ENCODE data around the gene FAM8A1.

FAM8A1 gene

DNA sequence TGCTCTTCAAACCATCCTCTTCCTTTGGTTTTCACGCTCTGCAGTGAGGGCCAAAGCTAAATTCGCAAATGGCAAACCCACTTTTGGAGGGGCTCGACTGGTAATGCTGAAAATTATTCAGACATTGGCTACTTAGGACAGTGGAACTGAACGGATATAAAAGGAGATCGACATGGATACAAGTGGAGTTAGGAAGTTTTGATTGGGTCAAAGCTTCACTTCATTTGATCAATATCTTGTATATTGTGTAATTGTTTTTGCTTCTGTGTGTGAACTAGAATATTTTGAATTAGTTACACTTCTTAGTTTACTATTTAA is 1.2 kb downstream of the FAM8A1 start:
- DNase-seq (ENCODE audit: low spot score) = no peak

GRCh38 chr6:17602888-17603287 is 2.8 kb downstream of the FAM8A1 start:
- DNase-seq (ENCODE audit: low spot score) = no peak

- DNase-seq (ENCODE audit: low spot score) = no peak
These were observed 6.5 kb downstream of the FAM8A1 start for GRCh38 chr6:17606606-17607005.

GRCh38 chr6:17610835-17611234 is 10.7 kb downstream of the FAM8A1 start:
- DNase-seq (ENCODE audit: low spot score) = no peak

DNA sequence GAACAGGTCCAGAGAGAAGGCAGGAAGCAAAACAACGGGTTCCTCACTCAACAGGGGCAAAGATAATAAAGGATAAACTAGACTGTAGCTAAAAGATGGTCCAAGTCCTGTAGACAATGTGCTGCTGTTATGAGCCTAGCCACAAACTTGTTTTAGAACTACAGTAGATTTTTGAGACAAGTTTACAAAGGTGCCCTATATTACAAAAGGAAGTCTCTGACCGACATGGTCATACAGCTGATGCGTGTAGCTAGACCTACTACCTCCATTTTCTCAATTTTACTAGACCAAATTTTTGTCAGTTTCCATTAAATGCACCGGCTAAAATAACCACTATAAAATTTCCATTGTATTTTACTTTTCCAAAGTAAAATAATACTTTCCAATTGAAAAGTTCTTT is 11.9 kb downstream of the FAM8A1 start:
- no peak for DNase-seq (ENCODE audit: low spot score)

GRCh38 chr6:17615794-17616193 is 15.7 kb downstream of the FAM8A1 start:
- no peak for DNase-seq (ENCODE audit: low spot score)

GRCh38 chr6:17621003-17621402 is 20.9 kb downstream of the FAM8A1 start:
- DNase-seq (ENCODE audit: low spot score) = no peak

DNA sequence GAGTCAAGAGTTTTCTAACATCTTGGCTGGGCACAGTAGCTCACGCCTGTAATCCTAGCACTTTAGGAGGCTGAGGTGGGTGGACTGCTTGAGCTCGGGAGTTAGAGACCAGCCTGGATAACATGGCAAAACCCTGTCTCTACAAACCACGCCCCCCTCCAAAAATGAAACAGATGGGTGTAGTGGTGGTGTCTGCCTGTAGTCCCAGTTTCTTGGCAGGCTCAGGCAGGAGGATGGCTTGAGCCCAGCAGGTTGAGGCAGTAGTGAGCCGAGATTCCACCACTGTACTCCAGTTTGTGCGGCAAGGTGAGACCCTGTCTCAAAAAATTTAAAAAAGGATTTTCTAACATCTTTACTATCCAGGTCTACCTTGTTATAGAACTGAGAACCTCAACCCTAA is 22.0 kb downstream of the FAM8A1 start:
- no peak for DNase-seq (ENCODE audit: low spot score)

DNA sequence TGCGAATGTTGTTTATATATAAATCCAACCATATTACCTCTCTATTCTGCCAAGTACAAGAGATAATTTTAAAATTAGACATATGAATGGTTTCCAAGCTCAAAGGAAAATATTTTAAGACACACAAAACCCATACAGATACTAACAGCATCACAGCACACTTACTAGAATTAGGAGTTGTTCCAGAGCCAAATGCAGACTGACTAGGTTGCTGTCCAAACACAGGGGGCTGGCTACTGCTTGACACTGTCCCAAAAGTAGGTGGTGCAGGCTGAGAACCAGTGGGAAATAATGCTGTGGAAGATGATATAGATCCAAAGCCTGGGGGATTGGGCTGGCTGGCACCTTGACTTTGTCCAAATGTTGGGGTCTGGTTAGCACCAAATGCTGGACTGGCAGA is 24.3 kb downstream of the FAM8A1 start:
- no peak for DNase-seq (ENCODE audit: low spot score)

- DNase-seq (ENCODE audit: low spot score) = no peak
These were observed 28.8 kb downstream of the FAM8A1 start for GRCh38 chr6:17628873-17629272.

- DNase-seq (ENCODE audit: low spot score) = no peak
These were observed 29.9 kb downstream of the FAM8A1 start for GRCh38 chr6:17629824-17630510.

- DNase-seq (ENCODE audit: low spot score) = no peak
These were observed 30.5 kb downstream of the FAM8A1 start for GRCh38 chr6:17630511-17631073.

DNA sequence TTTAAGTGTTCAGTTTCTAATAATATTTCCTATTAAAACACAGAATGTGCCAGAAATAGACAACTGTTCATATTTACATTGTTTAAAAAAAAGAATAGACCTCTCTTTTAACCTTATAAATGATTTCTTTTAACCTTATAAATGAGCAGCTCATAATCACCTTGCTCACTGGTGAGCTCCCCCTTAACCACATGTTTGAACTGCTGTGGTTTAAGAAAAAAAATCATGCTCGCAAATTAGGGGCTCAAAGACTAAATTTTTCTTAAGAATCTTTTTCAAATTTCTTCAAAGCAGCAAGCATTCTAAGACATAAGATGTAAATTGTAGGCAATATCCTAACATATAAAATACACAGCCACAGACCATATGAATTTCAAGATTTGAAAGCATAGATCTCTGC is 32.8 kb downstream of the FAM8A1 start:
- DNase-seq (ENCODE audit: low spot score) = no peak

GRCh38 chr6:17633465-17634188 is 33.5 kb downstream of the FAM8A1 start:
- DNase-seq (ENCODE audit: low spot score) = no peak

DNA sequence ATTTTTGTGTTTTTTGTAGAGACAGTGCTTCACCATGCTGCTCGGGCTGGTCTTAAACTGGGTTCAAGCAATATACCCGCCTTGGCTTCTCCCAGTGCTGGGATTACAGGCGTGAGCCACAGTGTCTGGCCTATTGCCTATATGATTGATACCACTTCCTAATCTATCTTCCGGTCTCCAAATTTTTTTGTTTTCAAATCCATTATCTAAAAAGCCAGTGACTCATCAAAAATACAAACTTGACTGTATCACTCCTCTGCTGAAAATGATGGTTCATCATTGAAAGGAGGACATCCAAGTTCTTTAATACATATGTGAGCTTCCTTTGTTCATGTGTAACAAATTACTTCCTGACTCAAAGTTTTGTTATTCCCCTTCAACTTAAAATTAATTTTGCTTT is 35.5 kb downstream of the FAM8A1 start:
- DNase-seq (ENCODE audit: low spot score) = no peak

DNA sequence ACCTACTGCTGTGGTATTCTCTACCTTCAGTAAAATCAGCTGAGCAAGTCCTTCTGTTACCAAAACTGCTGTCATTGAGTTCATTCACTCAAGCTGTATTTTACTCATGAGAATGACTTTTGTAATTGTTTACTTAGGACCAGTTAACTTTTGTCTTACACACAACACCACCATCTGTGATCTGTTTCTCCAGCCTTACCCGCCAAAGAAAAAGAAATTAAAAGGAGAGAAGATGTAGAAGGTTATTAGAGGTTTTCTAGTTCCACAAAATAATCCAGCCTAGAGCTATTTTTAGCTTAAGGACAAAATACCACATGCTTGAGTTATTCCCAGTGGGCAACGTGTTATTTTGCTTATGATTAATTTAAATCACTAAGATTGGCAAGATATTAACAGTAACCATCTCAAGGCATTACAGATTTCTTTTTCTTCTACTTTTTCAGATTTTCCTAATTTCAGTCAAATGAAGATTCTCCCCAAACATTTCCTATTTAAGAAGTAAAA is 38.2 kb downstream of the FAM8A1 start:
- DNase-seq (ENCODE audit: low spot score) = no peak

- DNase-seq (ENCODE audit: low spot score) = no peak
These were observed 40.4 kb downstream of the FAM8A1 start for GRCh38 chr6:17640477-17640917.

DNA sequence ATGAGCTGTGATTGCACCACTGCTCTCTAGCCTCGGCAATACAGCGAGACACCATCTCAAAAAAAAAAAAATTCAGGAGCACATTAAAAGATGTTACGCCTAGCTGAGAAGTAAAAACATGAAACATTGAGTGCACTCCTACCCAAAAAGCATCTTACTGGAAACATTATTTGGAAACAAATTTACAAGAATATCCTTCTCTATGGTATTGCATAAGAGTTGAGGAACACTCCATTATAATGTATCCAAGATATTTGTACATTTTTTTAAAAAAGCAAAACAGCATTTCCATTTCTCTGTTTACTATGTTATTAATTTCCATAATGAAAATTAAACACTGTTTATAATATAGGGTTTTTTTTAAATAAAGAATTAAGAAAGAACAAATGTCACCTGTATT is 48.6 kb downstream of the FAM8A1 start:
- no peak for DNase-seq (ENCODE audit: low spot score)

GRCh38 chr6:17650656-17651309 is 50.7 kb downstream of the FAM8A1 start:
- no peak for DNase-seq (ENCODE audit: low spot score)

- DNase-seq (ENCODE audit: low spot score) = no peak
These were observed 53.2 kb downstream of the FAM8A1 start for GRCh38 chr6:17653198-17653882.

GRCh38 chr6:17656092-17656491 is 56.0 kb downstream of the FAM8A1 start:
- DNase-seq (ENCODE audit: low spot score) = no peak

DNA sequence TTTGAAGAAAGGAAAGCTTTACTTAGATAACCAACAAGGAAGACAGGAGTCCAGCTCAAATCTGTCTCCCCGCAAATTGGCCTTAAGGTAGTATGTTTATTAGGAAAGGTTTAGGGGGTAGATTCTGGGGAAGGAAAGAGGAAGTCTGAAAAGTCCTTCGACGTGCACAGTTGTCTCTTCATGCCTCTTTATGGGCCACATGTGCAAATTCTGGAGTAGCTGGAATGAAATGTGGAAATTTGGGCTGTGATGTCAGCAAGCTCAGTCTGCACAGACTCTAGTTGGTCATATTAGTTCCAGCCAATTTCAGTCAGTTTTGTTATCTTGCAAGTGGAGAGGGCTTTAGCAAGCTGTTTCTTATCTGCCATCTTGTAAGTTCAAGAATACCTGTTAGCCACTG is 56.5 kb downstream of the FAM8A1 start:
- DNase-seq (ENCODE audit: low spot score) = no peak

All from left forelimb (tissue), 1 donor.